GM18867 (cell line): ENCODE results near the gene AUTS2.
"Not testable (repeated sequence)": the region's sequence is repeated elsewhere in the genome, so short reads cannot be mapped to it uniquely, and the experiment has no call there.

Experiments used
- ATAC-seq: cut with Tn5 transposase; IDR thresholded peaks from one replicate; pipeline ENCODE4 v1.9.1; 2021; ENCODE audit warnings: mild to moderate bottlenecking, moderate library complexity; ENCODE audit not compliant: unreplicated experiment

AUTS2 gene

DNA sequence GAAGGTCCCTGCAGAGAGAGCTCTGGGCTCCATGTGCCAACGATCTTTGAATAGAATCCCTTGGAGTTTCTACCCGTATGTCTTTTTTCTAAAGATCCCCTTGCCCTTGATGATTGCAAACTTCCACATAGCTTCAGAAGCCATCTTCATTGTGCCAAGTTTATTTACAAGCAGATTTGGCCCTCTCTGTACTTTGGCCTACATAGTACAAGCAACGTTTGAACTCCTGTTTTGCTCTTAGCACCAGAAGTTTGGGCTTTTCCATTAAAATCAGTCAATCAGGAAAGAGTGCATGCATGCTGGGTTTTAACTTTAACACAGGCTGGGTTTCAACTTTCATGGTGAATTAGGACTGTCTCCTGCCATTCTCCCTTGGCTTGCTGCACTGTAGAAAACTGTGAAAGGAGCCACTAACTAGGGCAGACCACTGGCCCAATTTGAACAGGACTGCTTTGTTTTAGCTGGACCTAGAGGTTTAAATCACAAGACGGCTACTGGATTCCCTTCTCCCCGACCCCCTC lies 976.1 kb downstream of the AUTS2 start:
- ATAC-seq, result no peak

DNA sequence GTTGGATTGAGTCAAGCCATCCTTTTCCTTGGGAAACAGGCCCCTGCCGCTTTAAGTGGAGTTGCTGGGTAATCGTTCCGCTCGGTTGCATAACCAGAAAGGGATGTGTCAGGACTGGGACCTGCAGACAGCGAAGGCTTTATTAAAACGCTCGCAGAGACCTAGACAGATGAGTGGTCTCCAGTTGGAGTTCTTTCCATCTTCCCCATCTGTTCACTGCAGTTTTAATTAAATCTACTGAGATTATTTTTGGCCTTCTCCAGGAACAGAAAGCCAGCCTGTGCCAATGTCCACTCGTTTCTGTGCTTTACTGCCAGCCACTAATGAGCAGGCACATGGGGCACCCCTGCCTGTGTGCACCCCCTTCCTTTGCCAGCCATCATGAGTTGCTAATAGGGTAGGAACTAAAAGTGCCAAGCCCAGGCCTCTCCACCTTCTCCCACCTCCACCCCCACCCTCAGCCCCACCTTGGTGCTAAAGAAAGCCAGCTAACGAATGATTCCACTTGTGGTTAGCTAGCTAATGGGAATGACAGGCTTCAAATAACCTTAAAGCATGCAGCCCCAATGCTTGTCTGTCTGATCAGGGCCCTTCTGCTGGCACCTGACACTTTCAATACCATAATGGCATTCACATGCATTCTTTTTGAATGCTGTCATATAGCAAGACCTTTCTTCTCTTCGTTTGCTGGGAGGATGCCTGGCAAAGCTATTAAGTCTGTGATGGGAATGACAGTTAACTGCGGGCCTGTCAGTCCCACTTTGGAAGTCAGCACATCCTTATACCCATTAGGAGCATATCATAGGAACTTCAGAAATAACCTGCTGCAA lies 976.9 kb downstream of the AUTS2 start:
- no peak for ATAC-seq

DNA sequence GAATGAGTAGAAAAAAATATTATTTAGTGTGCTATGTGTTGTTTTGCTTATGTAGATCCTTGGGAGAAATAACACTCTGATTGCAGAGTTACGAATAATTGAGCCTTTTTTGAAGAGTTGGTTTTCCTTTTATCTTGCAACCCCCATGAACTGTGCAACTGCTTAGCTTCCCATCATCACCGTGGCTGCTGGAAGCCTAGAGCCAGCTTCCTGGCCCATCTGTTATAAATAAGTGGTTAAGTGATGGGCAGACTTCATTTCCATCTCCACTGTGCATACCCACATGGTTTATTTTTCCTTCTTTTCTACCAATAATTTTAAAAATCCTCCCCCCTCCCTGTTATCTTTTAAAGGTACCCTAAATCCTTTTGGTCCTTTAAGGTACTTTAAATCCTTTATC lies 978.8 kb downstream of the AUTS2 start:
- ATAC-seq, result no peak

DNA sequence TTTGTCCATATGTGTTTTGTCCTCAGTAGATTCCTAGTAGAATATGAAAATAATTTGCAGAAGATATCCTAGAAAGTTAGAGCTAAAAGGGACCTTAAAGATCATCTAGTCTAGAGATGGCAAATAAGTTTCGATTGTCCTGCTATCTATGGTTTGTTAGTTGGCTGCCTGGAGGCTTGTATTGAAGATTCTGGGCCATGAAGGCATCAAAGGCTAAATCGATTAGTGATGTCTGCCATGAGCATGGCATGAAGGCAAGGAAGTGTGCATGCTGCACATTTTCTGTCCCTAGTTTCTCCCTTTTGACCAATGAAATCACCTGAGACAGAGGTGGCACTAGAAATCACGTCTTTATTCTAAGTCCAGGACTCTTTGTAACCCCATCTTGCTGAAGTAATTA lies 979.9 kb downstream of the AUTS2 start:
- no peak for ATAC-seq

DNA sequence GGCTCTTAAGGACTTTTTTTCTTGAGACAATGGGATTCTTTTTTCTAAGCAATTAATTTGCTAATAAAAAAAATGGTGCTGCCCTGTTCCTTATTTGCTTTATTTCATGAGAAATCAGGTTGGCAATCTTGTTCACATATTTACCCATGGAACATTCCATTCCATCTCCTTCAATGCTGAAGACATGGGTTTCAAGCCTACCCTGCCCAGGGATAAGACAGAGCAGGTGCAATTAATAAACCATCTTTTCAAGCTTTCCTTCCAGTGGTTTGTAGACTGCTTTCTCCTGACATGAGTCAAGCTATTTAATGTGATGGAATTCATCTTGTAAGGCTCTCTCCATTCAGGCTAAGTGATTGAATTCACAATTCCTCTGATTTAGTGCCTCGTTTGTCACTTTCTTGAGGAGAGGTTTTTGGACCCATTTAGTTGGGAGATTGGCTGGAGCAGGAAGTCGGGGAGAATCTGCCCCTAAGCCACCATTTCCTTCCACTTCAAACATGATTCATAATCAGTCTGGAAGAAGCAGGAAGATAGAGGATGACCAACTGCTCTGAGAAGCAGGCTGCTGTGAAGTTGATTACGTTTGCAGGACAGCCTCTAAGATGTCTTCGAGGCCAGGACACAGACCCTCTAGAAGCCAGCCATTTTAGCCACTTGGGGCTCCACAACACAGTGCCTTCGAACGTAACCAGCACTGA lies 981.3 kb downstream of the AUTS2 start:
- ATAC-seq, result no peak

DNA sequence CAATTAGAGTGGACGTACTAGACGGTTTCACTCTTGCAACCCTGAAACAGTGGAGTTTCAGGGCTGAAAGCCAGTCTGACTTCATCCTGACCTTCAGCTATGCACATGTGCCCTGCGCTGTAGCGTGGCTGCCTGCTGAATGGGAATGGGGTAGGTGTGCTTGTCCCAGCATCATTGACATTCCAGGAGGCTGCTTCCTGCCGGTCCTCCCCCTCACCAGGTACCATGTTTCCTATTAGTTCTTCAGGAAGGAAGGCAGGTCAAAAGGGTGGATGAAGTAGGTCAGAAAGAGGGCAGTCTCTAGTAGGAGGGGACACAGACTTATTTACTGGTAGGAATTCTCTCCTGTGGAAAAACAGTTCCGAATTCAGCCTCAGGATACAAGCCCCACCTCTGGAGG lies 981.9 kb downstream of the AUTS2 start:
- ATAC-seq, result no peak

DNA sequence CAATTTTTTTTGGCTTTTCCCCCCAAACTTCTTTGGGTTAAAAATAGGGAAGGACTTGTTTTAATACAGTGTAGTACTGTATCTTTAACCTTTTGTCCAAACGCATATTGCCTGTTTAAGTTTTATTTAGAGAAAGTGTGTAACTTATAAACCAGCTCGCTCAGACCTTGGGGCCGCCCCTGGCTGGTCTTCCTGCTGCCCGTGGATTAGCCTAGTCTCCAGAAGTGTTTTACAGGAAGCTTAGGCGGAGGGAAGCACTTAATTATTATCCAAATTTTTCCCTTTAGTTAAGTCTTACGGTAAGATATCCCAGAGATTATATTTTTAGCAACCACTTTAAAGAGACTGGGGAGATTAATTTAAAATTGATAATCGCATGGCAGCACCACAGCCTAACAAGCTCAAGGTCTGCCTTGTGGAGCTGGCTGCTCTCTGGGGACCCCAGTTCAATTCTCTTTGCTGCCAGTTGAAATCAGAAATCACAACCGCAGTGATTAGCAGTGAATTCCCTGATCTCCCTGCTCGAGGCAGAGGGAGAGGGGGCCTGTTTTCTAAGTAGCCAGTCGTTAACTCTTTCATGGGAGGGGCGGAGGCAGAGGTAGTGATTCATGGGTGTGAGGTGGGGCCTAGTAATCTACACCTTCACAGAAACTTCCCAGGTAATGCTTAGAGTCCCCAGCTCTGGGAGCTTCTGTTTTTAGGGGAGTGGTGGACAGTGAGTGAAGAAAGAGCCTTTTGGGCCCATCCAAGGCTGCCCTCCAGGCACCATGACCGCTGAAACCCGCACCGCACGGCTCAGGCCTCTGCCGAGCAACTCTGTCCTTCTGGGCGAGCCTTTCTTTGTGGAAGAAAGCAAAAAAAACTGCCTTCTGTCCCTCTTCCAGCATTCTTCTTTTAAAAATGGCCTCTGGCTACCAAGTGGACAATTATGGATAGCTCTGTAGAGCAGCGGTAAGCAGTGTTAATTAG lies 984.9 kb downstream of the AUTS2 start:
- ATAC-seq, result no peak

DNA sequence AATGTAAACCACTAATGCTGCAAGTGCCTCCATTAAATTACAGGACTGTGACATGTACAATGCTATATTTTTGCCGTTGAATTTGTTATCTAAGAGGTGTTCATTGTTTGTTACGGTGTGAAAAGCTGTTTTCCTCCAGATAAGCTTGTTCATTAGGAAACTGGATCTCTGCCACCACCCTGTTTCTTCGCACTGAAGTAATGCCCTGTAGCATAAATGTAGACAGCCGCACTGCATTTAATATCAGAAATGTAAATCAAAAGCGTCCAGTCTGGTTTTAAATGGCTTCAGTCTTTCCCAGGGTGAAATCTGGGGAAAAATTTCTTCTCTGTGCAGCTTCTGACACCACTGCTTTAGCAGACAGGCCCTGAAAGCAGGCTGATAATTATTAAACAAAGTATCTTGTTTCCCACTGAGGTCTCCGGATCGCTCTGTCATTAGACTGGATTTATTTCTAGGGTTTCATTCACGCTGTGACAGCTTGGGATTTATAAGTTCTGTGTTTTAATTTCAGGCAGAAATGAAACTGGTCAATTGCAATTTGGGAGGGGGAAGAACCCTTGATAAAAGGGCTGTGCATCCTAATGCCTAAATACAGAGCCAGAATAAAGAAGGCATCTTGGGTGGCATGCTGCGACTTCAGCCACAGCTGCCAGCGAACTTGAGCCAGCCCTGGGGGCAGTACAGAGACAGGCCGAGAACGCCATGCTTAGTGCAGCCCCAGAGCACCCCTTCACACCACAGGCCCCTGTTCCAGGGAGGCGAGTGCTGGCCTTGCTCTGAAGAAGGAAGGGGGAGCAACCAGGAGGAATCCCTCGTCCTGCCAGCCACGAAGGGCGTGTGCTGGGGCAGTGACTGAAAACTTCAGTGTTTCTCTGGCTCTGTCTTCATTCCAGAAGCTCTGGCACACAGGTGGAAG lies 985.9 kb downstream of the AUTS2 start:
- ATAC-seq, result no peak

DNA sequence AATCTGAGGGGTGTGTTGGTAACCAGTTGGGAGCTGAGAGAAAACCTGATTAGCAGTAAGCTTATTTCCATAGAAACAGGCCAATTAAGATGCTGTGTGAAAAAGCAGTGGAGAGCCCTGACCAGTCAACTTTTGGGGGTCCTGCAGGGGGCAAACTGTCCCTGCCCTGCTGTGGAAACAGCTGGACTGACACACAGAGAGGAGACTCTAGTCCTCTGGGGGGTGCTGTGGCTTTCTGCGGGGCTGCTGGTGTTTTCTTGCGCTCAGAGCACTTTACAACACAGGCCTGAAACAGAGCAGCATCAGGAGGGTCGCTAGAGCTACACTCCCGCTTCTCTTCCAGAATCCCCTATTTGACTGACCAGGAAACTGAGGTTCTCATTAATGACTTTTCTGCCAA lies 986.8 kb downstream of the AUTS2 start:
- no peak for ATAC-seq

DNA sequence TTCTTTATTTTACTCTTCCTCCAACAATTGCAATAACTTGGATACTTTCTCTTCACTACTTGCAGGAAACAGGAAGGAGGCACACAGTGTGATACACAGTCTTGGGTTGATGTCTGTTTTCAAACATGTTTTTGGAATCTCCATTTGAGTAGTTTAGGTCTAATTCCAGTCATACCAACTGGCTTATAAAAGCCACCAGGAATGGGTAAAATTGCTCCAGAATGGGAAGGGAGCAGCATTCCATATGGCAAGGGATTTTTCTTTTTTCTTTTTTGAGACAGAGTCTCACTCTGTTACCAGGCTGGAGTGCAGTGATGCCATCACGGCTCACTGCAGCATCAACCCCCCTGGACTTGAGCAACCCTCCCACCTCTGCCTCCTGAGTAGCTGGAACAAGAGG lies 988.5 kb downstream of the AUTS2 start:
- no peak for ATAC-seq

DNA sequence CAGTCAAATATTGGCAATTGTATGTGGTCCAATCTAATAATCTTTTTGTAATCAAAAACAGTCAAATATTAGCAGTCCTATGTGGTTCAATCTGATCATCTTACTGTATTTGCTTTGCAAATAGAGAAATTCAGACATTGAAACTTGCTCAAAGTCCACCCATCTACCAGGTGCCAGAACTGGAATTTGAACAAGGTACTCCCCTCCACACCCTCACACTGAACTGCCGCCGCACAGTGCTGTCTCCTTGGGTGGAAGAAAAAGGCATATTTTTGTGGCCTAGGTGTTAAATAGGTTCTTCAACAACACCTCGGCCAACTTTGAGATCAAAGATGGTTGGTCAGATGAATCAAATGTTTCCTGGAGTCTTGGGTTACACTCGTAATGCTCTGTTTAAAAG lies 989.5 kb downstream of the AUTS2 start:
- no peak for ATAC-seq

DNA sequence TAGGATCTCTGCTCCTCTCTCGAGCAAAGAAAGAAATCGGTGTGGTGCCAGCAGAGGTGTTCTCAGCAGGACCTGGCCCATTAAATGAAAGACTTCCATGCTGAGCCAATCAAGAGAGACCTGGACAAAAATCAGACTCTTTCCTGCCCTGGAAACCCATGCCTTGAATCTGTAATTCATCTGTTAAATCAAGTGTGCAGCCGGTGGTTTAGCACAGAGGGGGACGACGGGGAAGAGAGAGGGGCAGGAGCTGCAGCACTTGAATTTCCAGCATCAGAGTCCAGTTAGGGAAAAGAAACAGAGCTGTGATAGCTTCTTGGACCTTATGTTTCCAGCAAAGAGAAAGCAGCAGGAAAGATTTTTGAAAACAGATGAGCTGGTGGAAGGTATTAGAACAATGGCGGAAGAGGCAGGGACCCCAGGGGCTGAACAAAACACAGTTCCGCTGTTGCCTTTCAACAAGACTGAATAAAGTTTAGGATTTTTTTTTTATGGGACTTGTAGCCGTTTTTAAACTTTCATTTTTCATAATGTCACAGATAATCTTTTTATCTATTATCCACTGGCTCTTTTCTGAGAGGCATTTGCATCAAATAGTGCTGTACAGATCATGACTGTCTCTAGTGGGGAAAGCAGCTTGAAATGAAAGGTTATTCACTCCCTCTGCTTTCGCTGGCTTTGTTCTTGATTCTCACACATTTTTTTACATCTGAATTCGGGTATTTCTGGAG lies 990.1 kb downstream of the AUTS2 start:
- ATAC-seq, result no peak

DNA sequence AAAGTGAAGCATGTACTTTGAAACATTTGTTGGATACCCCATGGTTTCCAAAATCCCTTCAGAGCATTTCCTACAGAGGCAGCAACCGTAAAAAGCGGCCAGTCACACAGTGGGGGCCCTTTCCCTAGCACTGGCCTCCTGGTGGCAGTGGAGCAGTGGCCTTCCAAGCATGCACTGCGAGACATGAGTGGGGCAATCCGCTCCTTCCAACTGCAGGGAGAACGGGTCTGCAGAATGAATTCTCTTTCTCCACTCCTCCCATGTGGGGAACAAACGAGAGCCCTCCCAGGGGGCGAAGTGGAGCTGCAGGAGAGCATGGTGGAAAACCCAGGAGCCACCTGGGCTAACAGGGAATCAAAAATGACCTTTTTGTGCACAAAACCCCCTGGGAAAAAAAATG lies 990.7 kb downstream of the AUTS2 start:
- no peak for ATAC-seq

DNA sequence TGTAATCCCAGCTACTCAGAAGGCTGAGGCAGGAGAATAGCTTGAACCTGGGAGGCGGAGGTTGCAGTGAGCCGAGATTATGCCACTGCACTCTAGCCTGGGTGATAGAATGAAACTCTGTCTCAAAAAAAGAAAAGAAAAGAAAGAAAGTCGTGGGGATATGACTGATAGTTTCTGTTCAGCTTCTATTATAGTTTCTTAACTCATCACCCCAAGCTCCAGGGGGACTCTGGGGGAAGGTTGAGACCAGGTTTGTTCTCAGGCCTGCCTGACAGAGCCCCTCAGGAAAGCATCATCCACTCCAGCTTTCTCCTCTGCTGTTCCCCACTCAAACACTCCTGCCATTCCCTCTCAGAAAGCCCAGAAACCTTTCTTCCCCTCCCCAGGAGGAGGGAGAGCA lies 991.3 kb downstream of the AUTS2 start:
- ATAC-seq, result peak; percentile 58

DNA sequence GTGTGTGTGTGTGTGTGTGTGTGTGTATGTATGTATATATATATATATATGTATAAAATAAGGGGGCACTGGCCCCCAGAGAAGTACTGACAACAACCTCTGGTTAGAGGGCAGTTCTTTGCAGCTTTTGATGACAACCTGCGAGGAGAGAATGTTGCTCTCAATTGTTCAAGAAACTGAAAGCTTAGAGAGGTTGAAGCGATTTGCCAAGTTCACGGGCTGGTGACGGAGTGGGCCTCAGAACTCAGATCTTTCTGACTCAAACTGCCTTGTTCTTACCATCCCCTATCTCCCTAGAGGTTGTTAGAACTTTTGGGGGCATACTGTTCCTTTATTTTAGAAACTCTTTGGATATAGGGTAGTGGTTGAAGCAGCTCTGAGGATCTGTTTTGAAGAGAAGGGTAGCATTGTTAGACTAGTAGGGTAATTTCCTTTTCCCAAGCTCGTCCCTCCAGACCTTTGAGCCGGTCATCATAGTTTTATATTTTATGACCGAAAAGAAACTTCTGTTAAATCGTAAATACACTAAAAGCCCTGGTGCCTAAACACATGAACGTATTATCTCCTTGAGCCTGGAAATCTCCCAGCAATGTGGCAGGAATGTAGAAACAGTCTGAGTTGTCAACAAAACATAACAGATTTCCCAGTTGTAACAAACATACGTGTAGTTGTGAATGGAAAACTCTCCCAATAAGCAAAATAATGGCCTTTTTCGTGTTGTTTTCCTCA lies 992.0 kb downstream of the AUTS2 start:
- ATAC-seq, result peak; percentile 77

DNA sequence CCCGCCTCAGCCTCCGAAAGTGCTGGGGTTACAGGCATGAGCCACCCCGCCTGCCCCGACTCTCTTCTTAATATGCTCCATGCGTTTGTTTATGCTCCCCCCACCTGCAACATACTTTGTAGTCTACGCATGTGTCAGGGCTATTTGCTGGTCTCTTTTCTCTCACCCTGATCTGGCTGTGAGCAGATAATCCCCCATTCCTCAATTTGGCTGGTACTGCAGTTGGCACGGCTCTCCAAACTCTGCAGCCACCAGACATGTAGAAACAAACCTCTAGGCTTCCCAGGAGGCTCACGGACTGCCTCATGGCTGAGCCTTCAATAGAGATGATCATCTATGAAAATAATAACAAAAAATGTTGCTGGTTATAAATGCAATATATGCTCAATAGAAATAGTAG lies 993.4 kb downstream of the AUTS2 start:
- ATAC-seq, result no peak

DNA sequence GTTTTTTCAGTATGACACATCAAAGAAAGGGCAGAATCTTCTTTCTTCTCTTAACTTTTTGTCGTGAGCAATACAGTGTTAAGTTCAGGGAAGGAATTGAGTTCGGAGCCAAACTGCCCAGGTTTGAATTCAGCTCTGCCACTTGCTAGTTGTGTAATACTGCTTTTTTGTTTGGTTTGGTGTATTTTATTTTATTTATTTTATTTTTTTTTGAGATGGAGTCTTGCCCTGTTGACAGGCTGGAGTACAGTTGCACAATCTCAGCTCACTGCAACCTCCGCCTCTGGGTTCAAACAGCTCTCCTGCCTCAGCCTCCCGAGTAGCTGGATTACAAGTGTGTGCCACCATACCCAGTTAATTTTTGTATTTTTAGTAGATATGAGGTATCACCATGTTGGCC lies 993.9 kb downstream of the AUTS2 start:
- ATAC-seq, result no peak

DNA sequence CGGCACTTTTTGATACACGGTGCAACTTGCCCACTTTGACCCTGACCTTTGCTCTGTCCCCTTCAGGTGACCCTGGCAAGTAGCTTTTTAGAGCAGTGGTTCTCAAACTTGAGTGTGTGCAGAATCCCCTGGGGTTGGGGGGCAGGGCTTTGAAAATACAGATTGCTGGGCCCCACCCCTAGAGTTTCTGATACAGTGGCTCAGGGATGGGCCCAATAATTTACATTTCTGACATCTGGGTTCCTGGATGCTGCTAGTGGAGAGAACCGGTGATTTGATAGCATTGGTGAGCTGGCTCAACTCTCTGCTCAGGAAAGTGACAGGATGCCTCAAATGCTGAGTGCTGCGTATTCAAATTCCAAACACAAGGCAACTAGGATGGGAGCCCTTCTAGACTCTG lies 995.9 kb downstream of the AUTS2 start:
- no peak for ATAC-seq

DNA sequence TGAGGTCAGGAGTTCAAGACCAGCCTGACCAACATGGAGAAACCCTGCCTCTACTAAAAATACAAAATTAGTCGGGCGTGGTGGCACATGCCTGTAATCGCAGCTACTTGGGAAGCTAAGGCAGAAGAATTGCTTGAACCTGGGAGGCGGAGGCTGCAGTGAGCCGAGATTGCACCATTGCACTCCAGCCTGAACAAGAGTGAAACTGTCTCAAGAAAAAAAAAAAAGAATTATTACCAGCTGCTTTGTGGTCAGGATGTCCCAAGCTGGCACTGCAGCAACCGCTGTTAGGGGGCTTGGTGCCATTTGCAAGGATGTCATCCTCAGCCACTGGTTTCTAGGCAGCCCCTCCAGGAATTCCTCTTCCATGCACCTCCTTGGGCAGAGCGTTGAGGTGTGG lies 996.6 kb downstream of the AUTS2 start:
- ATAC-seq, result not testable (repeated sequence)
